GM18526 (cell line): ENCODE data around the gene ALMS1.

Source experiments
- POLR2A ChIP-seq: IDR thresholded peaks from 3 replicates; pipeline ENCODE4 v1.6.1; 2011; ENCODE audit not compliant: insufficient read length; ENCODE audit errors: extremely low read depth

Gene ALMS1

GRCh38 chr2:73386342-73386868, 769 bp downstream of the ALMS1 start:
- peak; percentile 58 for TF ChIP-seq POLR2A

- no peak for TF ChIP-seq POLR2A
Observed at GRCh38 chr2:73386894-73387636, 1.4 kb downstream of the ALMS1 start.

GRCh38 chr2:73402386-73403103, 16.9 kb downstream of the ALMS1 start:
- TF ChIP-seq POLR2A: no peak

GRCh38 chr2:73403237-73403636, 17.6 kb downstream of the ALMS1 start:
- TF ChIP-seq POLR2A: no peak

GRCh38 chr2:73404409-73404808, 18.8 kb downstream of the ALMS1 start:
- TF ChIP-seq POLR2A: no peak

GRCh38 chr2:73406996-73407395, 21.4 kb downstream of the ALMS1 start:
- no peak for TF ChIP-seq POLR2A

DNA sequence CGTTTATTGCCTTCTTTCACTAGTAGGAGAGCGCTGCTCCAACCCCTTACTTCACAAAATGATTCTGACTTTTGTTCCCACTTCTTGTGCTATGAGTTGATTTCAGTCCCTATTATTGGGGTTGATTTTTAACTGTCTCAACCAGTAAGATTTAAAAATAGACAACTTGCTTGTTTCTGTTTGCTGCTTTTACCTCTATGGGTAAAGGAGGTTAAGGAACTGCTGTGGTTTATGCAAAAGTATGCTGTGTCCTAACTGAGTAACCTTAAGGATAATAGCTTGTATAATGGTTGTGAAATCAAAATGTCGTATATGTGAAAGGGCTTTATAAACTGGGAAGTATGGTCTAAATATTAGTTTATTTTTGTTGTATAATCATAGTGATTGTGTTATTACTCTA, 22.6 kb downstream of the ALMS1 start:
- no peak for TF ChIP-seq POLR2A

- no peak for TF ChIP-seq POLR2A
Observed at GRCh38 chr2:73414696-73415095, 29.1 kb downstream of the ALMS1 start.

DNA sequence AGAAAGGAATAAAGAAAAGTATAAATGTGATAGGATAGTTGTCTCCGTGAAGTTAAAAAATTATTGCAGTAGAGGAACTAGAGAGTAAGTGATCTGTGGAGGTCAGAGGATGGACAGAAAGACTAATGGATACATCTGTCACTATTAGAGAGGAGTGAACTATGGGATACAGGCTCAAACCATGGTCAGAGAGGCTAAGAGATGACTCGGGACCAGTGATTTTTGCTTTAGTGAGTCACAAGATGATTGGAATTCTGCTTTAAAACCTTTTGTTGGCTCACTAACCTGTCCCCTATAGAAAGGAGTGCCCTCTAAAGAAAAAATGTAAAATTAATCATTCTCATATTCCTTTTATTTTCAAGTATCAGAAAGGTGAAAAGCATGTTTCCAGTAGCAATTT, 30.3 kb downstream of the ALMS1 start:
- no peak for TF ChIP-seq POLR2A

DNA sequence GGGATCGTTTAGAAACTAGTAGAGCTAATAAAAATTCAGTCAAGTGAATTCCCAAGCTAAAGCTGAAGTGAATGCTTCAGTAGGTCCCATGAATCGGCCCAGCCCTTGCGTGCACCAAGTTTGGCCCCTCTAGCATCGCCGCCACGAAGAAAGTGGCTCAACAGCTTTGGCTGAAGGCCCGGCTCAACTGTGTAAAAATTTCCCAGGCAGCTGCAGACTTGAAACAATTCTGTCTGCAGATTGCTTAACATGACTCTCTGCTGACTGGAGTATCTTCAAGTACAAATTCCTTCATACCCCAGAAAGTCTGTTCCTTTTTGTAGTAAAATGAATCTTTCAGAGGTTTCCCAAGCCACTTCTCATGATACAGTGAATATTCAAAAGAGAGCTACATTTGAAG, 32.7 kb downstream of the ALMS1 start:
- TF ChIP-seq POLR2A: no peak

DNA sequence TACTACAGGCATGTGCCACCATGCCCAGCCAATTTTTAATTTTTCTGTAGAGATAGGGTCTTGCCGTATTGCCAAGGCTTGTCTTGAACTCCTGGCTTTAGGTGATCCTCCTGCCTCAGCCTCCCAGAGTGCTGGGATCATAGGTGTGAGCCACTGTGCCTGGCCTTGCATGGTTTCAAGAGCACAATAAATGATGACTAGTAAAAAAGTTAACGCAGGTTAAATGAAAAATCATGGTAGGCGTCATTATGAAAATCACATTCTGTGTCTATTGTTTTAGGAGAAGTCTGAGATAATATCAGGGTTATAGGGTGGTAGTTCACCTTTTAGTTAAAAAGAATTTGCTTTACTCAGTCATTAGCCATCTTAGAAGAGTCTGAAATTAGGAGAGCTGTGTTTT, 38.3 kb downstream of the ALMS1 start:
- no peak for TF ChIP-seq POLR2A

- no peak for TF ChIP-seq POLR2A
Observed at GRCh38 chr2:73426176-73426575, 40.5 kb downstream of the ALMS1 start.

- TF ChIP-seq POLR2A: no peak
Observed at GRCh38 chr2:73436019-73436418, 50.4 kb downstream of the ALMS1 start.

DNA sequence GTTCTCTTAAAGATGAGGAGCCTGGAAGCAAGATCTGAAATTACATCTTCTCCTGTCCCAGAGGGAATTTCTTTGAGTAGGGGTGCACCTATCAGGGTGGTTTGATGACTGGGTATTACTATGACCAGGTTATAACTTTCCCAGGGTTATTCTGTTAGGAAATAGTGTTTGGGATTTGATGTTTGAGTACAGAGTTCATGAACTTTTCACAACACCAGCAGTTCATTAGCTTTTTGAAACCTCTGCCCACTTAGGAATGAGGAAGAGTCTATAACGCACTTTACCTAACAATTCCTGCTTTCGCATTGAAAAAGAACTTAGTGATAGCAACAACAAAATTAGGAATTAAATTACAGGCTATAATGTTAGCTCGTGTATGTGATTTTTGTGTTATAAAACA, 58.6 kb downstream of the ALMS1 start:
- TF ChIP-seq POLR2A: no peak

DNA sequence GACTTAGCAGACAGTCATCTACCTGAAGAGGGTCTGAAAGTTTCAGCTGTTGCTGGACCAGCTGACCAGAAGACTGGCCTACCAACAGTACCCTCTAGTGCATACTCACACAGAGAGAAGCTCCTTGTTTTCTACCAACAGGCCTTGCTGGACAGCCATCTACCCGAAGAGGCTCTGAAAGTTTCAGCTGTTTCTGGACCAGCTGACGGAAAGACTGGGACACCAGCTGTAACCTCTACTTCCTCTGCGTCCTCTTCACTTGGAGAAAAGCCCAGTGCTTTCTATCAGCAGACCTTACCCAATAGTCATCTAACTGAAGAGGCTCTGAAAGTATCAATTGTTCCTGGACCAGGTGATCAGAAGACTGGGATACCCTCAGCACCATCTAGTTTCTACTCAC, 63.2 kb downstream of the ALMS1 start:
- no peak for TF ChIP-seq POLR2A

DNA sequence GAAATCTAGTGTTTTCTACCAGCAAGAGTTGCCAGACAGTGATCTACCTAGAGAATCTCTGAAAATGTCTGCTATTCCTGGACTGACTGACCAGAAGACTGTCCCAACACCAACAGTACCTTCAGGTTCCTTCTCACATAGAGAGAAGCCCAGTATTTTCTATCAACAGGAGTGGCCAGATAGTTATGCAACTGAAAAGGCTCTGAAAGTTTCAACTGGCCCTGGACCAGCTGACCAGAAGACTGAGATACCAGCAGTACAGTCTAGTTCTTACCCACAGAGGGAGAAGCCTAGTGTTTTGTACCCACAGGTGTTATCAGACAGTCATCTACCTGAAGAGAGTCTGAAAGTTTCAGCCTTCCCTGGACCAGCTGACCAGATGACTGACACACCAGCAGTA, 63.8 kb downstream of the ALMS1 start:
- TF ChIP-seq POLR2A: no peak
